Mesendoderm (in vitro differentiated cells): ENCODE measurements around the gene BPIFA2.

Source experiments
- DNase-seq: peaks from one replicate; pipeline ENCODE4 v3.0.0; 2013
- H2AK5ac ChIP-seq: 2 replicates; pipeline ENCODE4 v1.6.1; 2013; ENCODE audit warnings: low read length, inconsistent platforms
- H2BK120ac ChIP-seq: 2 replicates; pipeline ENCODE4 v1.6.1; 2013; ENCODE audit warnings: low read depth, mild to moderate bottlenecking, low read length, moderate library complexity, mixed read lengths
- H2BK15ac ChIP-seq: replicated peaks from 2 replicates; pipeline ENCODE4 v1.6.1; 2013; ENCODE audit warnings: low read depth, mild to moderate bottlenecking, moderate library complexity
- H2BK5ac ChIP-seq: 2 replicates; pipeline ENCODE4 v1.6.1; 2013; ENCODE audit warnings: low read length, inconsistent platforms
- H3K18ac ChIP-seq: 2 replicates; pipeline ENCODE4 v1.6.1; 2013; ENCODE audit warnings: mild to moderate bottlenecking, low read length, mixed read lengths
- H3K23ac ChIP-seq: one replicate; pipeline ENCODE4 v1.6.1; 2013; ENCODE audit warnings: low read length
- H3K27ac ChIP-seq: 2 replicates; pipeline ENCODE4 v1.5.1; 2013; ENCODE audit warnings: low read depth, mild to moderate bottlenecking, inconsistent platforms, low read length, moderate library complexity
- H3K27me3 ChIP-seq: 2 replicates; pipeline ENCODE4 v1.6.1; 2013; ENCODE audit warnings: low read length, control low read depth, mild to moderate bottlenecking, inconsistent platforms; ENCODE audit not compliant: insufficient read depth, poor library complexity
- H3K36me3 ChIP-seq: 2 replicates; pipeline ENCODE4 v1.6.1; 2013; ENCODE audit warnings: low read length, inconsistent platforms; ENCODE audit not compliant: control insufficient read depth, insufficient read depth
- H3K4ac ChIP-seq: one replicate; pipeline ENCODE4 v1.6.1; 2013; ENCODE audit warnings: low read depth, mild to moderate bottlenecking, low read length, moderate library complexity
- H3K4me1 ChIP-seq: 2 replicates; pipeline ENCODE4 v1.6.1; 2013; ENCODE audit warnings: low read depth, low read length, inconsistent platforms; ENCODE audit not compliant: control insufficient read depth
- H3K4me2 ChIP-seq: 2 replicates; pipeline ENCODE4 v1.6.1; 2013; ENCODE audit warnings: low read length
- H3K4me3 ChIP-seq: 2 replicates; pipeline ENCODE4 v1.5.1; 2013; ENCODE audit warnings: mild to moderate bottlenecking, low read length
- H3K56ac ChIP-seq: one replicate; pipeline ENCODE4 v1.6.1; 2013; ENCODE audit warnings: low read length
- H3K79me1 ChIP-seq: 2 replicates; pipeline ENCODE4 v1.6.1; 2013; ENCODE audit warnings: low read length, inconsistent platforms
- H3K79me2 ChIP-seq: 2 replicates; pipeline ENCODE4 v1.6.1; 2013; ENCODE audit warnings: mild to moderate bottlenecking, low read length; ENCODE audit not compliant: control insufficient read depth, insufficient read depth
- H3K9ac ChIP-seq: 2 replicates; pipeline ENCODE4 v1.6.1; 2013; ENCODE audit warnings: low read length, inconsistent platforms
- H4K5ac ChIP-seq: one replicate; pipeline ENCODE4 v1.6.1; 2013; ENCODE audit warnings: low read length
- H4K8ac ChIP-seq: one replicate; pipeline ENCODE4 v1.6.1; 2013; ENCODE audit warnings: low read depth, mild to moderate bottlenecking, control low read depth, low read length, moderate library complexity
- WGBS: extraction: QIAGEN DNeasy Blood & Tissue Kit; methylation state at CpG from one replicate; pipeline ENCODE4 v1.1.7; 2013; ENCODE audit warnings: low lambda C conversion rate, missing lambda C conversion rate; ENCODE audit not compliant: insufficient coverage; ENCODE audit errors: extremely low coverage; 5-methylcytosine and 5-hydroxymethylcytosine counted together

BPIFA2 gene

GRCh38 chr20:33124994-33125393 is 43.0 kb upstream of the BPIFA2 start:
- Histone ChIP-seq H3K9ac (no peak overlapping the region), H2AK5ac (no peak overlapping the region), H3K36me3 (no peaks in the 10 kb centered on the region), H2BK5ac (no peak overlapping the region), H3K4me1 (no peaks in the 10 kb centered on the region), H3K4ac (no peak overlapping the region), H3K4me2 (no peak overlapping the region), H3K79me1 (no peaks in the 10 kb centered on the region), H3K18ac (no peak overlapping the region), H3K4me3 (no peak overlapping the region), H4K8ac (no peak overlapping the region), H3K79me2 (no peaks in the 10 kb centered on the region), H3K27me3 (no peaks in the 10 kb centered on the region), H4K5ac (no peak overlapping the region), H3K56ac (no peak overlapping the region), H3K23ac (no peak overlapping the region), H3K27ac (no peak overlapping the region), H2BK120ac (no peak overlapping the region), H2BK15ac (no peak overlapping the region)
- no CpG with 5 or more reads among the region's 6 CpGs for WGBS
- no peak for DNase-seq

GRCh38 chr20:33125983-33126382 is 42.0 kb upstream of the BPIFA2 start:
- H4K5ac ChIP-seq: no peak overlapping the region
- H3K27ac ChIP-seq: no peak overlapping the region
- no peak overlapping the region for H2BK120ac ChIP-seq
- DNase-seq: peak; percentile 23
- H4K8ac ChIP-seq: no peak overlapping the region
- H3K4me3 ChIP-seq: no peak overlapping the region
- H3K27me3 ChIP-seq: no peaks in the 10 kb centered on the region
- no peak overlapping the region for H2BK5ac ChIP-seq
- no peak overlapping the region for H3K9ac ChIP-seq
- no peak overlapping the region for H3K4me2 ChIP-seq
- H3K23ac ChIP-seq: no peak overlapping the region
- no peak overlapping the region for H3K18ac ChIP-seq
- H2BK15ac ChIP-seq: no peak overlapping the region
- H3K56ac ChIP-seq: no peak overlapping the region
- no peaks in the 10 kb centered on the region for H3K4me1 ChIP-seq
- no peak overlapping the region for H3K4ac ChIP-seq
- no peaks in the 10 kb centered on the region for H3K79me2 ChIP-seq
- WGBS: no CpG with 5 or more reads among the region's 6 CpGs
- H3K79me1 ChIP-seq: no peaks in the 10 kb centered on the region
- no peak overlapping the region for H2AK5ac ChIP-seq
- no peaks in the 10 kb centered on the region for H3K36me3 ChIP-seq

- Histone ChIP-seq H4K8ac (no peak overlapping the region), H3K4me3 (no peak overlapping the region), H3K9ac (no peak overlapping the region), H3K4me2 (no peak overlapping the region), H3K79me2 (no peaks in the 10 kb centered on the region), H3K4ac (no peak overlapping the region), H4K5ac (no peak overlapping the region), H2BK15ac (no peak overlapping the region), H3K79me1 (no peaks in the 10 kb centered on the region), H3K27ac (no peak overlapping the region), H3K56ac (no peak overlapping the region), H3K18ac (no peak overlapping the region), H2AK5ac (no peak overlapping the region), H2BK5ac (no peak overlapping the region), H3K4me1 (no peaks in the 10 kb centered on the region), H3K36me3 (no peaks in the 10 kb centered on the region), H2BK120ac (no peak overlapping the region), H3K23ac (no peak overlapping the region), H3K27me3 (no peaks in the 10 kb centered on the region)
- WGBS: no CpG with 5 or more reads among the region's 4 CpGs
- DNase-seq: peak; percentile 40
These were observed 40.4 kb upstream of the BPIFA2 start for GRCh38 chr20:33127422-33128097.

GRCh38 chr20:33130568-33131061 is 37.3 kb upstream of the BPIFA2 start:
- Histone ChIP-seq H3K4me3 (no peak overlapping the region), H3K56ac (no peak overlapping the region), H3K23ac (no peak overlapping the region), H2AK5ac (no peak overlapping the region), H3K27me3 (no peaks in the 10 kb centered on the region), H3K36me3 (no peaks in the 10 kb centered on the region), H3K79me1 (no peaks in the 10 kb centered on the region), H3K9ac (no peak overlapping the region), H3K4ac (no peak overlapping the region), H3K18ac (no peak overlapping the region), H2BK120ac (no peak overlapping the region), H3K4me2 (no peak overlapping the region), H4K5ac (no peak overlapping the region), H4K8ac (no peak overlapping the region), H2BK15ac (no peak overlapping the region), H3K79me2 (no peaks in the 10 kb centered on the region), H3K4me1 (no peaks in the 10 kb centered on the region), H2BK5ac (no peak overlapping the region), H3K27ac (no peak overlapping the region)
- WGBS: no CpG with 5 or more reads among the region's 9 CpGs
- DNase-seq: no peak

- Histone ChIP-seq H3K18ac (no peak overlapping the region), H3K23ac (no peak overlapping the region), H3K4me3 (no peak overlapping the region), H4K5ac (no peak overlapping the region), H3K79me2 (no peaks in the 10 kb centered on the region), H3K27ac (no peak overlapping the region), H4K8ac (no peak overlapping the region), H2BK5ac (no peak overlapping the region), H3K36me3 (no peaks in the 10 kb centered on the region), H2AK5ac (no peak overlapping the region), H3K4me2 (no peak overlapping the region), H3K9ac (no peak overlapping the region), H3K4ac (no peak overlapping the region), H3K56ac (no peak overlapping the region), H2BK15ac (no peak overlapping the region), H2BK120ac (no peak overlapping the region), H3K27me3 (no peaks in the 10 kb centered on the region), H3K79me1 (no peaks in the 10 kb centered on the region), H3K4me1 (no peaks in the 10 kb centered on the region)
- DNase-seq: no peak
- no CpG with 5 or more reads among the region's 5 CpGs for WGBS
These were observed 35.9 kb upstream of the BPIFA2 start for GRCh38 chr20:33131949-33132473.
